ENCODE data around the gene DHX15. TPM values are rescaled to one million over a fixed set of nuclear protein-coding genes. Genes with fewer than 3 reads are reported as not detected.
A peak's percentile ranks its signal among the peaks of the same experiment; 100 is the strongest.

Gene DHX15
- total RNA-seq, 1 donor from 2014 or later = 102 TPM

DNA sequence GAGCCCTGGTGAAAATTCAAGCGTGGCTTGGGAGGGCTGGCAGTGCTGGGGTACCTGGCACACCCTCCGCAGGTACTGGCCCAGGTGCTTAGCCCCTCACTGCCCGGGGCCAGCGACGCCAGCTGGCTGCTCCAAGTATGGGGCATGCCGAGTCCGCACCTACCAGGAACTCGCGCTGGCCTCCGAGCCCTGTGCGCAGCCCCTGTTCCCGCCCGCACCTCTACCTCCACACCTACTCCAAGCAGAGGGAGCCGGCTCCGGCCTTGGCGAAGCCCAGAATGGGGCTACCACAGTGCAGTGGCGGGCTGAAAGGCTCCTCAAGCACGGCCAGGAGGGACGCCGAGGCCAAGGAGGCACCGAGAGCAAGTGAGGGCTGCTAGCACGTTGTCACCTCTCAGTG is 14.9 kb upstream of the DHX15 start:
- H3K27me3 Mint-ChIP-seq (ENCODE audit: unreplicated experiment) = no peaks in the 10 kb centered on the region

DNA sequence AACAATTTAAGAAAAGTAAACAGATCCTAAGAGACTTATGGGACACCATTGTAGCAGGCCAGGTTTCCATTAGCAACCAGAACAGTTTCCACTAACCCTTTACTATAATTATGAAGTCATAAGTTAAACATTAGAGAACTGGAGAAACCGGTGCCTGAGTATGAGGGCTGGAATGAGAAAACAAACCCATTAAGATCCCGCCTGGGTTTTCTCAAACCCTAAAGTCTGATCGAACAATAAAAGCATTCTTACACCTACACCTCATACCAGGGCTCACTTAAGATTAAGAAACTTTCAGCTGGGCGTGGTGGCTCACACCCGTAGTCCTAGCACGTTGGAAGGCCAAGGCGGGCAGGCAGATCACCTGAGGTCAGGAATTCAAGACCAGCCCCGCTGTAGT is 13.7 kb upstream of the DHX15 start:
- Mint-ChIP-seq H3K27ac (ENCODE audit: unreplicated experiment) (peak overlapping the region; percentile 86), H3K4me3 (ENCODE audit: unreplicated experiment) (no peak overlapping the region), H3K36me3 (ENCODE audit: unreplicated experiment) (no peaks in the 10 kb centered on the region), H3K9me3 (ENCODE audit: unreplicated experiment) (peaks cover 16% of the 10 kb centered on the region), H3K4me1 (ENCODE audit: unreplicated experiment) (peaks cover 29% of the 10 kb centered on the region), H3K27me3 (ENCODE audit: unreplicated experiment) (no peaks in the 10 kb centered on the region)
- TF ChIP-seq, protein P1, sequence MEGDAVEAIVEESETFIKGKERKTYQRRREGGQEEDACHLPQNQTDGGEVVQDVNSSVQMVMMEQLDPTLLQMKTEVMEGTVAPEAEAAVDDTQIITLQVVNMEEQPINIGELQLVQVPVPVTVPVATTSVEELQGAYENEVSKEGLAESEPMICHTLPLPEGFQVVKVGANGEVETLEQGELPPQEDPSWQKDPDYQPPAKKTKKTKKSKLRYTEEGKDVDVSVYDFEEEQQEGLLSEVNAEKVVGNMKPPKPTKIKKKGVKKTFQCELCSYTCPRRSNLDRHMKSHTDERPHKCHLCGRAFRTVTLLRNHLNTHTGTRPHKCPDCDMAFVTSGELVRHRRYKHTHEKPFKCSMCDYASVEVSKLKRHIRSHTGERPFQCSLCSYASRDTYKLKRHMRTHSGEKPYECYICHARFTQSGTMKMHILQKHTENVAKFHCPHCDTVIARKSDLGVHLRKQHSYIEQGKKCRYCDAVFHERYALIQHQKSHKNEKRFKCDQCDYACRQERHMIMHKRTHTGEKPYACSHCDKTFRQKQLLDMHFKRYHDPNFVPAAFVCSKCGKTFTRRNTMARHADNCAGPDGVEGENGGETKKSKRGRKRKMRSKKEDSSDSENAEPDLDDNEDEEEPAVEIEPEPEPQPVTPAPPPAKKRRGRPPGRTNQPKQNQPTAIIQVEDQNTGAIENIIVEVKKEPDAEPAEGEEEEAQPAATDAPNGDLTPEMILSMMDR (IDR thresholded peaks at IDR 0.05) = no peak
- DNase-seq (ENCODE audit: extremely low spot score, unreplicated experiment) = no peak

More for the DNA sequence above, 14.9 kb upstream of the DHX15 start:
- TF ChIP-seq, protein P1 (IDR thresholded peaks at IDR 0.05) = no peak
- no peaks in the 10 kb centered on the region for H3K36me3 Mint-ChIP-seq (ENCODE audit: unreplicated experiment)
- H3K4me3 Mint-ChIP-seq (ENCODE audit: unreplicated experiment) = no peak overlapping the region
- no peak overlapping the region for H3K27ac Mint-ChIP-seq (ENCODE audit: unreplicated experiment)
- no peak for DNase-seq (ENCODE audit: extremely low spot score, unreplicated experiment)
- peaks cover 16% of the 10 kb centered on the region for H3K9me3 Mint-ChIP-seq (ENCODE audit: unreplicated experiment)
- H3K4me1 Mint-ChIP-seq (ENCODE audit: unreplicated experiment) = peaks cover 30% of the 10 kb centered on the region

DNA sequence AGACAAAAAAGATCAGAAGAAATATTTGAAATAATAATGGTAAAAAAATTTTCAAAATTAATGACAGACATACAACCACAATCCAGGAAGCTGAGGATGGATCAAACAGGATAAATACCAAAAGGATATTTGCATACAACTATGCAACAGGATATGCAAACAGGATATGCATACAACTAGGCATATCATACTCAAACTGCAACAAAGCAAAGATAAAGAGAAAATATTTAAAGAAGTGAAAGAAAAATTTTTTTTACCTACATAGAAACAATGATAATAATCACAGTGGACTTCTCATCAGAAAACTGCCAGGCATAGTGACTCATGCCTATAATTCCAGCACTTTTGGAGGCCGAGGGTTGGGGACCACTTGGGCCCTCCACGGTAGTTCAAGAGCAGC is 11.3 kb upstream of the DHX15 start:
- TF ChIP-seq, protein P1 (IDR thresholded peaks at IDR 0.05) = no peak
- H3K27ac Mint-ChIP-seq (ENCODE audit: unreplicated experiment) = peak overlapping the region; percentile 80
- H3K4me1 Mint-ChIP-seq (ENCODE audit: unreplicated experiment) = peaks cover 29% of the 10 kb centered on the region
- DNase-seq (ENCODE audit: extremely low spot score, unreplicated experiment) = no peak
- no peaks in the 10 kb centered on the region for H3K36me3 Mint-ChIP-seq (ENCODE audit: unreplicated experiment)
- peaks cover 16% of the 10 kb centered on the region for H3K9me3 Mint-ChIP-seq (ENCODE audit: unreplicated experiment)
- H3K27me3 Mint-ChIP-seq (ENCODE audit: unreplicated experiment) = no peaks in the 10 kb centered on the region
- no peak overlapping the region for H3K4me3 Mint-ChIP-seq (ENCODE audit: unreplicated experiment)

DNA sequence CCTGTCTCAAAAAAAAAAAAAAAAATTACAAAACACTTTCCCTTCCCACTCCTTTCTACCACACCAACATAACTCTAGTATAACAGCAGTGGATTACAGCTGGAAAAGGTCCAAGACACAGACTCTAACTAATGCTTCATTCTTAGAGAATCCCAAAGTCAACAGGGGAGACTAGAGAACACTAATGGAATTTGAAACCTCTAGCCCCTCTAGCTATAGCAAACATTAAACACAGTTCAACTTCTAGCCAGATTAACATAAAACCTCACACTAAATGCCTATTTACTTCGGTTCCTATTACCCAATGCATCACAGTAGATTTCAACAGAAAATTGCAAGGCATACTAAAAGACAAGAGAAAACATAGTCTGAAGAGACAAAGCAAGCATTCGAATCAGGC is 10.5 kb upstream of the DHX15 start:
- Mint-ChIP-seq H3K4me3 (ENCODE audit: unreplicated experiment) (no peak overlapping the region), H3K27me3 (ENCODE audit: unreplicated experiment) (no peaks in the 10 kb centered on the region), H3K9me3 (ENCODE audit: unreplicated experiment) (peaks cover 21% of the 10 kb centered on the region), H3K4me1 (ENCODE audit: unreplicated experiment) (peaks cover 29% of the 10 kb centered on the region), H3K27ac (ENCODE audit: unreplicated experiment) (peak overlapping the region; percentile 80), H3K36me3 (ENCODE audit: unreplicated experiment) (no peaks in the 10 kb centered on the region)
- DNase-seq (ENCODE audit: extremely low spot score, unreplicated experiment) = no peak
- TF ChIP-seq, protein P1 (IDR thresholded peaks at IDR 0.05) = no peak

DNA sequence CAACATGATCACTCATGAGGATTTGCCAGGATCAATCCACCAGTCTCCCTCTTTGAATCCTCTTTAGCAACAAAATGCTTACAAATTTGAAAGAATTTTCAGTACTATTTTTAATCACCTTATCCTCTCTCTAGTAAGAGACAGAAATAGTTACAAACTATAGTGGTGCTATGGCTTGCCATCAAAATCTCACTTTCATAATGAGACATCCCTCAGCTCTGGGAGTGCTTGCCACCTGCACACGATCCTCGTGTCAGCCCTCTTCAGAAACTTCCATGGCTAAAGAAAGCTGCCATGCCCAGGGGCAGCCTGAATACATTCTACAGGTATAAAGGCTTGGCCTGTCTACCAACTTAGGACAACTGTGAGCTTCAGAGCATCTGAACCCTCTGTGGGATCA is 5.1 kb upstream of the DHX15 start:
- no peak overlapping the region for H3K4me3 Mint-ChIP-seq (ENCODE audit: unreplicated experiment)
- TF ChIP-seq, protein P1 (IDR thresholded peaks at IDR 0.05) = no peak

More for the DNA sequence above, 5.1 kb upstream of the DHX15 start:
- no peaks in the 10 kb centered on the region for H3K36me3 Mint-ChIP-seq (ENCODE audit: unreplicated experiment)
- peaks cover 7% of the 10 kb centered on the region for H3K9me3 Mint-ChIP-seq (ENCODE audit: unreplicated experiment)
- DNase-seq (ENCODE audit: extremely low spot score, unreplicated experiment) = no peak
- no peak overlapping the region for H3K27ac Mint-ChIP-seq (ENCODE audit: unreplicated experiment)
- no peaks in the 10 kb centered on the region for H3K27me3 Mint-ChIP-seq (ENCODE audit: unreplicated experiment)
- H3K4me1 Mint-ChIP-seq (ENCODE audit: unreplicated experiment) = peaks cover 8% of the 10 kb centered on the region
